HepG2 (cell line): ENCODE data around the gene IGFN1. TPM values are rescaled to one million over a fixed set of nuclear protein-coding genes. Genes with fewer than 3 reads are reported as not detected.

Experiments
- BCL3 ChIP-seq: sonication (generic); formaldehyde crosslinking; IDR thresholded peaks from 2 replicates; pipeline ENCODE4 v1.5.1; 2020; ENCODE audit warnings: mild to moderate bottlenecking, missing genetic modification reagents, moderate library complexity
- DR1 ChIP-seq: sonication (generic); formaldehyde crosslinking; IDR thresholded peaks from 2 replicates; pipeline ENCODE4 v1.8.0; 2021; ENCODE audit warnings: mild to moderate bottlenecking, missing genetic modification reagents, inconsistent platforms
- GZF1 ChIP-seq: sonication (generic); formaldehyde crosslinking; IDR thresholded peaks from 2 replicates; pipeline ENCODE4 v1.5.1; 2020; ENCODE audit warnings: mild to moderate bottlenecking, missing genetic modification reagents
- KDM4B ChIP-seq: sonication (generic); formaldehyde crosslinking; IDR thresholded peaks from 2 replicates; pipeline ENCODE4 v1.4.0; 2020; ENCODE audit warnings: missing genetic modification reagents
- NR2F6 ChIP-seq, 2 experiments: IDR thresholded peaks; 2 replicates each; pipeline ENCODE4 v1.6.1; 2016; ENCODE audit warnings: antibody characterized with exemption in 1 of 2, mild to moderate bottlenecking in 1 of 2
- POLR2G ChIP-seq: fragments of 200-400 bp; formaldehyde crosslinking; IDR thresholded peaks from 2 replicates; pipeline ENCODE4 v1.6.1; 2018; ENCODE audit warnings: mild to moderate bottlenecking, low read depth, low read length, moderate library complexity
- SKIL ChIP-seq: sonication (generic); formaldehyde crosslinking; IDR thresholded peaks from 2 replicates; pipeline ENCODE4 v1.8.0; 2022; ENCODE audit warnings: missing genetic modification reagents, mild to moderate bottlenecking, moderate library complexity, borderline replicate concordance
- TP53 ChIP-seq: sonication (generic); formaldehyde crosslinking; conservative IDR thresholded peaks from 2 replicates; pipeline ENCODE4 v1.4.0; 2020; ENCODE audit warnings: missing genetic modification reagents
- ZNF224 ChIP-seq: sonication (generic); formaldehyde crosslinking; IDR thresholded peaks from 2 replicates; pipeline ENCODE4 v1.5.0; 2020; ENCODE audit warnings: mild to moderate bottlenecking, missing genetic modification reagents
- ZNF317 ChIP-seq: sonication (generic); formaldehyde crosslinking; IDR thresholded peaks from 2 replicates; pipeline ENCODE4 v1.5.0; 2020; ENCODE audit warnings: mild to moderate bottlenecking, missing genetic modification reagents
- ZNF407 ChIP-seq: sonication (generic); formaldehyde crosslinking; IDR thresholded peaks from one replicate; pipeline ENCODE4 v1.5.1; 2020; ENCODE audit warnings: mild to moderate bottlenecking, missing genetic modification reagents; ENCODE audit errors: not compliant biosample characterization
- ZNF44 ChIP-seq: sonication (generic); formaldehyde crosslinking; IDR thresholded peaks from 2 replicates; pipeline ENCODE4 v1.5.1; 2020; ENCODE audit warnings: mild to moderate bottlenecking, missing genetic modification reagents
- ZNF501 ChIP-seq: sonication (generic); formaldehyde crosslinking; IDR thresholded peaks from 2 replicates; pipeline ENCODE4 v1.5.1; 2020; ENCODE audit warnings: mild to moderate bottlenecking, moderate library complexity, missing genetic modification reagents
- ZNF543 ChIP-seq: sonication (generic); formaldehyde crosslinking; IDR thresholded peaks from 2 replicates; pipeline ENCODE4 v1.4.0; 2020; ENCODE audit warnings: mild to moderate bottlenecking, missing genetic modification reagents
- ZNF768 ChIP-seq: sonication (generic); formaldehyde crosslinking; IDR thresholded peaks from 2 replicates; pipeline ENCODE4 v1.4.0; 2020; ENCODE audit warnings: missing genetic modification reagents
- ZNF780A ChIP-seq: sonication (generic); formaldehyde crosslinking; IDR thresholded peaks from 2 replicates; pipeline ENCODE4 v1.8.0; 2022; ENCODE audit warnings: mild to moderate bottlenecking, missing genetic modification reagents, moderate library complexity
- polyA plus RNA-seq, 8 experiments: library from polyadenylated mRNA; depleted of rRNA in 3 of 8; stranded (reverse) in 7 of 8; unstranded in 1 of 8; fragments of >200 nt; fragmentation: Illumina TruSeq in 4 of 8; extraction: Trizol in 4 of 8; gene quantifications; 2 replicates each; pipeline versions ENCODE4 v1.2.1 to v1.2.3, GENCODE V29; 2011 to 2016; ENCODE audit warnings: low read depth in 4 of 8, missing spikeins in 1 of 8, mixed read lengths in 1 of 8; ENCODE audit not compliant: insufficient read depth in 1 of 8
- total RNA-seq, 5 experiments: library from RNA; depleted of rRNA; stranded (reverse); fragments of >200 nt; fragmentation: Illumina TruSeq; extraction: Trizol; gene quantifications; 2 replicates each; pipeline ENCODE4 v1.2.3, GENCODE V29; 2016; ENCODE audit warnings: low read depth in 1 of 5

The IGFN1 gene
- total and polyA plus RNA-seq, 2 of the 13 experiments (the other 11 are each of a cell fraction or from before 2014, with no cell fraction given): 0.04 to 0.05 TPM

GRCh38 chr1:201171063-201172036, 19.3 kb upstream of the IGFN1 start (continued):
- peak; percentile 64; the same call in 1 of the 2 replicates for TF ChIP-seq GZF1 (CRISPR knock-in tag)
- no peak for TF ChIP-seq NR2F6 (IDR thresholded peaks at IDR 0.05)
- no peak for TF ChIP-seq NR2F6 (CRISPR knock-in tag; IDR thresholded peaks at IDR 0.05)
- TF ChIP-seq ZNF44 (CRISPR knock-in tag): no peak
- TF ChIP-seq DR1 (CRISPR knock-in tag): peak; percentile 18; the same call in 1 of the 2 replicates
- TF ChIP-seq SKIL (CRISPR knock-in tag): no peak
- TF ChIP-seq ZNF407 (CRISPR knock-in tag): peak; percentile 48
- peak; percentile 72; the same call in 1 of the 2 replicates for TF ChIP-seq ZNF543 (CRISPR knock-in tag)
- TF ChIP-seq ZNF501 (CRISPR knock-in tag): peak; percentile 37; the same call in 1 of the 2 replicates
- 0 out of 2 replicates have a peak, but pooled peaks have one; percentile 25 for TF ChIP-seq TP53
- TF ChIP-seq ZNF224 (CRISPR knock-in tag): 0 out of 2 replicates have a peak, but pooled peaks have one; percentile 5
- 0 out of 2 replicates have a peak, but pooled peaks have one; percentile 70 for TF ChIP-seq BCL3 (CRISPR knock-in tag)
- TF ChIP-seq ZNF317 (CRISPR knock-in tag): peak; percentile 89
- no peak for TF ChIP-seq ZNF780A (CRISPR knock-in tag)
- peak; percentile 16; the same call in 1 of the 2 replicates for TF ChIP-seq ZNF768 (CRISPR knock-in tag)
- peak; percentile 35; the same call in 1 of the 2 replicates for TF ChIP-seq POLR2G
- 0 out of 2 replicates have a peak, but pooled peaks have one; percentile 39 for TF ChIP-seq KDM4B (CRISPR knock-in tag)
